A549 (cell line): Measurements from ENCODE around the gene SUV39H1. TPM values are rescaled to one million over a fixed set of nuclear protein-coding genes. Genes with fewer than 3 reads are reported as not detected.

Source experiments
- ATAC-seq, 2 experiments: fragments of 200-7000 bp in 1 of 2; fragments of >200 bp in 1 of 2; cut with Nextera tagmentation in 1 of 2; cut with Tn5 transposase in 1 of 2; 3 replicates each; pipeline versions ENCODE4 v1.8.0 to v1.9.1; 2018 to 2020; ENCODE audit warnings: mild to moderate bottlenecking in 1 of 2, moderate library complexity in 1 of 2
- CTCF ChIA-PET: fragments of 300-600 bp; sonication (Branson Sonifier 250); formaldehyde crosslinking; extraction: SDS; loops from one replicate; lab custom pipeline; 2021; ENCODE audit warnings: antibody characterized with exemption, inconsistent platforms; lab: Yijun Ruan, JAX
- POLR2A ChIA-PET: fragments of 350-600 bp; formaldehyde crosslinking; extraction: SDS; loops from one replicate; lab custom pipeline; 2021; ENCODE audit warnings: antibody characterized with exemption, inconsistent platforms; lab: Yijun Ruan, JAX
- DNase-seq, 2 experiments: peaks; one replicate each; pipeline versions ENCODE4 v3.0.0 to v3.0.0-alpha.2; 2011 to 2016; ENCODE audit warnings: low read depth in 1 of 2, low spot score in 1 of 2
- FAIRE-seq: peaks from 2 replicates; lab custom pipeline; 2011; peaks lifted over from hg19 to GRCh38; lab: Jason Lieb, UNC
- H3K27ac ChIP-seq, 2 experiments: fragments of >200 bp; sonication (Bioruptor Twin); formaldehyde crosslinking; 3 replicates each; pipeline ENCODE4 v1.5.1; 2016 to 2017
- H3K4me1 ChIP-seq: fragments of >200 bp; sonication (Bioruptor Twin); formaldehyde crosslinking; 3 replicates; pipeline ENCODE4 v1.6.1; 2016
- H3K4me2 ChIP-seq: fragments of >200 bp; sonication (Bioruptor Twin); formaldehyde crosslinking; 3 replicates; pipeline ENCODE4 v1.6.1; 2016
- H3K4me3 ChIP-seq: fragments of >200 bp; sonication (Bioruptor Twin); formaldehyde crosslinking; 3 replicates; pipeline ENCODE4 v1.5.1; 2016
- H3K9me3 ChIP-seq: fragments of >200 bp; sonication (Bioruptor Twin); formaldehyde crosslinking; 3 replicates; pipeline ENCODE4 v1.6.1; 2016
- CBX8 ChIP-seq: fragments of 200-600 bp; sonication (generic); IDR thresholded peaks from 2 replicates; pipeline ENCODE4 v1.6.1; 2016
- CHD2 ChIP-seq: fragments of 150-350 bp; IDR thresholded peaks from 2 replicates; pipeline ENCODE4 v1.6.1; 2014; ENCODE audit warnings: low read length; ENCODE audit not compliant: partially characterized antibody
- CHD4 ChIP-seq: fragments of 200-600 bp; sonication (generic); IDR thresholded peaks from 2 replicates; pipeline ENCODE4 v1.6.1; 2016; ENCODE audit warnings: antibody characterized with exemption, mild to moderate bottlenecking, borderline replicate concordance
- EHF ChIP-seq: fragments of 250-450 bp; sonication (Bioruptor Pico); IDR thresholded peaks from 2 replicates; pipeline ENCODE4 v1.5.0; 2020; ENCODE audit warnings: mild to moderate bottlenecking
- EP300 ChIP-seq, 2 experiments: fragments of >200 bp; sonication (Bioruptor Twin); formaldehyde crosslinking; IDR thresholded peaks; 2 replicates in 1 of 2; 3 replicates in 1 of 2; pipeline ENCODE4 v1.6.1; 2016 to 2017
- ESRRA ChIP-seq: fragments of 150-350 bp; IDR thresholded peaks from 2 replicates; pipeline ENCODE4 v1.6.1; 2014; ENCODE audit warnings: mild to moderate bottlenecking, low read length, borderline replicate concordance
- FOSL2 ChIP-seq, 2 experiments: fragments of 450-650 bp in 1 of 2; fragments of >200 bp in 1 of 2; sonication (Bioruptor Twin) in 1 of 2; formaldehyde crosslinking; IDR thresholded peaks; 2 replicates each; pipeline versions ENCODE4 v1.5.0 to v1.6.1; 2016 to 2020; ENCODE audit warnings: mild to moderate bottlenecking in 1 of 2, moderate library complexity in 1 of 2
- FOXS1 ChIP-seq: fragments of 250-450 bp; sonication (Bioruptor Pico); IDR thresholded peaks from 2 replicates; pipeline ENCODE4 v1.5.0; 2020; ENCODE audit warnings: mild to moderate bottlenecking, moderate library complexity
- GATA3 ChIP-seq: IDR thresholded peaks from 2 replicates; pipeline ENCODE4 v1.6.1; 2012; ENCODE audit warnings: borderline replicate concordance
- HEYL ChIP-seq: fragments of 250-450 bp; sonication (Bioruptor Pico); IDR thresholded peaks from 2 replicates; pipeline ENCODE4 v1.8.0; 2021; ENCODE audit warnings: mild to moderate bottlenecking, moderate library complexity
- HOXA7 ChIP-seq: fragments of 250-450 bp; sonication (Bioruptor Pico); IDR thresholded peaks from 2 replicates; pipeline ENCODE4 v1.5.0; 2020; ENCODE audit warnings: mild to moderate bottlenecking, moderate library complexity
- HOXB13 ChIP-seq: fragments of 250-450 bp; sonication (Bioruptor Pico); IDR thresholded peaks from 2 replicates; pipeline ENCODE4 v1.5.0; 2020; ENCODE audit warnings: low read depth, mild to moderate bottlenecking, moderate library complexity
- JUN ChIP-seq, 2 experiments: fragments of >200 bp; sonication (Bioruptor Twin); formaldehyde crosslinking; IDR thresholded peaks; 2 replicates in 1 of 2; 3 replicates in 1 of 2; pipeline ENCODE4 v1.6.1; 2016 to 2017
- JUNB ChIP-seq: fragments of >200 bp; sonication (Bioruptor Twin); formaldehyde crosslinking; IDR thresholded peaks from 2 replicates; pipeline ENCODE4 v1.6.1; 2016
- KDM5A ChIP-seq: fragments of 200-600 bp; sonication (generic); IDR thresholded peaks from 2 replicates; pipeline ENCODE4 v1.6.1; 2016; ENCODE audit warnings: antibody characterized with exemption, mild to moderate bottlenecking
- MYC ChIP-seq: IDR thresholded peaks from 2 replicates; pipeline ENCODE4 v1.6.1; 2012; ENCODE audit warnings: mild to moderate bottlenecking, inconsistent platforms, low read length, improper control_type of control experiment, borderline replicate concordance
- POLR2A ChIP-seq: IDR thresholded peaks from 2 replicates; pipeline ENCODE4 v1.6.1; 2012; ENCODE audit warnings: mild to moderate bottlenecking, low read length
- POLR2AphosphoS2 ChIP-seq: conservative IDR thresholded peaks from 2 replicates; pipeline ENCODE4 v1.6.1; 2012; ENCODE audit warnings: low read length, improper control_type of control experiment, inconsistent platforms
- RARB ChIP-seq: fragments of 250-450 bp; sonication (Bioruptor Pico); IDR thresholded peaks from 2 replicates; pipeline ENCODE4 v1.8.0; 2021; ENCODE audit warnings: mild to moderate bottlenecking, moderate library complexity
- RCOR1 ChIP-seq: fragments of 150-350 bp; IDR thresholded peaks from 2 replicates; pipeline ENCODE4 v1.6.1; 2014; ENCODE audit warnings: antibody characterized with exemption, low read length, low read depth
- SREBF2 ChIP-seq: fragments of 450-650 bp; IDR thresholded peaks from 2 replicates; pipeline ENCODE4 v1.6.1; 2014; ENCODE audit warnings: mild to moderate bottlenecking, moderate library complexity
- TFCP2L1 ChIP-seq: fragments of 250-450 bp; sonication (Bioruptor Pico); IDR thresholded peaks from 2 replicates; pipeline ENCODE4 v1.5.0; 2021; ENCODE audit warnings: mild to moderate bottlenecking
- TP53 ChIP-seq: fragments of 250-450 bp; sonication (Bioruptor Pico); IDR thresholded peaks from 2 replicates; pipeline ENCODE4 v1.5.0; 2021; ENCODE audit warnings: mild to moderate bottlenecking, moderate library complexity
- ZNF302 ChIP-seq: fragments of 250-450 bp; sonication (Bioruptor Pico); IDR thresholded peaks from 2 replicates; pipeline ENCODE4 v1.9.0; 2021; ENCODE audit warnings: inconsistent platforms, mild to moderate bottlenecking, moderate library complexity
- ZSCAN20 ChIP-seq: fragments of 250-450 bp; sonication (Bioruptor Pico); IDR thresholded peaks from 2 replicates; pipeline ENCODE4 v1.8.0; 2022; ENCODE audit warnings: mild to moderate bottlenecking, moderate library complexity
- WGBS: methylation state at CpG from one replicate; pipeline ENCODE4 v1.1.6; 2017; ENCODE audit errors: missing lambda C conversion rate; 5-methylcytosine and 5-hydroxymethylcytosine counted together
- polyA plus RNA-seq, 4 experiments: library from polyadenylated mRNA; depleted of rRNA in 3 of 4; stranded (reverse); fragments of >200 nt; fragmentation: RNase III in 1 of 4; extraction: RNeasy Plus Mini Kit Qiagen cat#74134 plus additional on column Dnase treatment in 1 of 4; gene quantifications; 2 replicates in 3 of 4; 3 replicates in 1 of 4; pipeline ENCODE4 v1.2.3, GENCODE V29; 2011 to 2017
- TF ChIP-seq, protein P1 (sequence below): IDR thresholded peaks from 2 replicates; pipeline ENCODE4 v1.6.1; 2012
- TF ChIP-seq, protein P2 (sequence below): fragments of 250-450 bp; sonication (Bioruptor Pico); IDR thresholded peaks from 2 replicates; pipeline ENCODE4 v1.5.0; 2020; ENCODE audit warnings: low read depth, mild to moderate bottlenecking, moderate library complexity
- TF ChIP-seq, protein P3 (sequence below): IDR thresholded peaks from 2 replicates; pipeline ENCODE4 v1.6.1; 2012
- TF ChIP-seq, protein P4 (sequence below): fragments of 450-650 bp; IDR thresholded peaks from 2 replicates; pipeline ENCODE4 v1.6.1; 2014; ENCODE audit warnings: antibody characterized with exemption

Gene SUV39H1
- polyA plus RNA-seq, 2 of the 4 experiments (the other 2 are of a cell fraction): 13.4 to 19.9 TPM

DNA sequence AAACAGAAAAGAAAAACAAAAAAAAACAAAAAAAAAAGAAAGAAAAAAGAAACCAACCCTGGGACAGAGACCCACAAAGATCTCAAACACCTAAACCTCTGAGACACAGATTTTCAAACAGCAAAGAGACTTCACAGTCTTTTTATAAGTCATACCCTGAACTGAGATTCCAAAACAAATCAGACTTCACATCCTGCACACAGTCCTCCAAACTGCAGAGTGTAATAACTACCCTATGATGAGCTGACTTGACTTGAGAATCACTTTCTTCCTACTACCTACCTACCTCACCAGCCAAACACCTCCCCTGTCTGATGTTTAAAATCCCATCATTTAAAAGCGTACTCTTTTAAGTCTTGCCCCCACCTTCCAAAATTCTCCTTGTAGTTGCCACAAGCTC lies 39.8 kb downstream of the SUV39H1 start:
- CTCF ChIA-PET: interaction anchor here (0.7 to 1.2 kb wide), 2 partner anchors 12 to 16 kb away, joined by 3 read pairs; no protein-coding TSS in a partner anchor
- WGBS: 100% methylated on average over 1 of the region's 1 CpG

DNA sequence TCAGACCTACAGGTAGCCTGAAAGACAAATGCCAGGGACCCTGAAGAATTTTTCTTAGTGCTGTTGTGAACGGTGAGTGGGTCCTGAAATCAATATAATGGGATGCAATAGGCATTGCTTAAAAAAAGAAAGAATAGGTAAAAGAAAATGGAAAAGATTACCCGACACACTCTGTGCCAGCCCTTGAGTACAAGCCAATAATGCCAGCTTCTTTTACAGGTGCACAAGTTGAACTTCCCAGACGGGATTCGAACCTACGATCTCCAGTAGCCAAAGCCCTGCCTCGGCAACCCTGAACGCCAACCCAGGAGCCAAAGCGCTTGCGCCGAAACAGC lies 40.3 kb downstream of the SUV39H1 start:
- ChIA-PET CTCF (interaction anchor here (1.2 kb wide), 1 partner anchor 15 kb away, joined by 3 read pairs; no protein-coding TSS in a partner anchor), POLR2A (interaction anchor here (0.6 to 1.6 kb wide), 12 partner anchors 8 to 936 kb away, joined by 3 to 23 read pairs (median 4); partner anchors contain the start of genes HDAC6, OTUD5, PQBP1 and RBM3)
- FAIRE-seq: no peak
- TF ChIP-seq TFCP2L1: no peak
- no peak for TF ChIP-seq EP300 (IDR thresholded peaks at IDR 0.05)
- no peak for TF ChIP-seq CHD2
- no peak for TF ChIP-seq TP53 (CRISPR knock-in tag)
- TF ChIP-seq HOXB13 (CRISPR knock-in tag): no peak
- no peak for TF ChIP-seq JUNB
- no peak for TF ChIP-seq FOXS1 (CRISPR knock-in tag)
- no peak for TF ChIP-seq ZNF302 (CRISPR knock-in tag)
- no peak for TF ChIP-seq POLR2AphosphoS2
- TF ChIP-seq, protein P1, sequence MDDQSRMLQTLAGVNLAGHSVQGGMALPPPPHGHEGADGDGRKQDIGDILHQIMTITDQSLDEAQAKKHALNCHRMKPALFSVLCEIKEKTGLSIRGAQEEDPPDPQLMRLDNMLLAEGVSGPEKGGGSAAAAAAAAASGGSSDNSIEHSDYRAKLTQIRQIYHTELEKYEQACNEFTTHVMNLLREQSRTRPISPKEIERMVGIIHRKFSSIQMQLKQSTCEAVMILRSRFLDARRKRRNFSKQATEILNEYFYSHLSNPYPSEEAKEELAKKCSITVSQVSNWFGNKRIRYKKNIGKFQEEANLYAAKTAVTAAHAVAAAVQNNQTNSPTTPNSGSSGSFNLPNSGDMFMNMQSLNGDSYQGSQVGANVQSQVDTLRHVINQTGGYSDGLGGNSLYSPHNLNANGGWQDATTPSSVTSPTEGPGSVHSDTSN: no peak
- TF ChIP-seq MYC: no peak
- TF ChIP-seq, protein P2, sequence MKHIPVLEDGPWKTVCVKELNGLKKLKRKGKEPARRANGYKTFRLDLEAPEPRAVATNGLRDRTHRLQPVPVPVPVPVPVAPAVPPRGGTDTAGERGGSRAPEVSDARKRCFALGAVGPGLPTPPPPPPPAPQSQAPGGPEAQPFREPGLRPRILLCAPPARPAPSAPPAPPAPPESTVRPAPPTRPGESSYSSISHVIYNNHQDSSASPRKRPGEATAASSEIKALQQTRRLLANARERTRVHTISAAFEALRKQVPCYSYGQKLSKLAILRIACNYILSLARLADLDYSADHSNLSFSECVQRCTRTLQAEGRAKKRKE (CRISPR knock-in tag): no peak
- H3K4me2 ChIP-seq: peak overlapping the region; percentile 73
- peaks cover 6% of the 10 kb centered on the region for H3K4me1 ChIP-seq
- H3K9me3 ChIP-seq: no peaks in the 10 kb centered on the region
- peak overlapping the region; percentile 59 to 77 for H3K27ac ChIP-seq
- H3K4me3 ChIP-seq: peak overlapping the region; percentile 30
- no peak for ATAC-seq
- 1% methylated on average over 10 of the region's 10 CpGs for WGBS
- DNase-seq: no peak

More for the DNA sequence above, 39.8 kb downstream of the SUV39H1 start:
- peaks cover 6% of the 10 kb centered on the region for H3K4me1 ChIP-seq
- peak overlapping the region; percentile 73 for H3K4me2 ChIP-seq
- no peak for FAIRE-seq
- peak overlapping the region; percentile 30; the same call in 1 of the 3 replicates for H3K4me3 ChIP-seq
- ATAC-seq: no peak
- TF ChIP-seq ZSCAN20 (CRISPR knock-in tag): no peak
- TF ChIP-seq, protein P3, sequence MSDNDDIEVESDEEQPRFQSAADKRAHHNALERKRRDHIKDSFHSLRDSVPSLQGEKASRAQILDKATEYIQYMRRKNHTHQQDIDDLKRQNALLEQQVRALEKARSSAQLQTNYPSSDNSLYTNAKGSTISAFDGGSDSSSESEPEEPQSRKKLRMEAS: no peak
- no peak for DNase-seq
- POLR2A ChIA-PET: interaction anchor here (1.6 kb wide), 1 partner anchor 221 kb away, joined by 8 read pairs; the partner anchor contains the start of gene OTUD5
- no peaks in the 10 kb centered on the region for H3K9me3 ChIP-seq
- peak overlapping the region; percentile 59 to 77; a peak in 5 of 6 replicates for H3K27ac ChIP-seq

DNA sequence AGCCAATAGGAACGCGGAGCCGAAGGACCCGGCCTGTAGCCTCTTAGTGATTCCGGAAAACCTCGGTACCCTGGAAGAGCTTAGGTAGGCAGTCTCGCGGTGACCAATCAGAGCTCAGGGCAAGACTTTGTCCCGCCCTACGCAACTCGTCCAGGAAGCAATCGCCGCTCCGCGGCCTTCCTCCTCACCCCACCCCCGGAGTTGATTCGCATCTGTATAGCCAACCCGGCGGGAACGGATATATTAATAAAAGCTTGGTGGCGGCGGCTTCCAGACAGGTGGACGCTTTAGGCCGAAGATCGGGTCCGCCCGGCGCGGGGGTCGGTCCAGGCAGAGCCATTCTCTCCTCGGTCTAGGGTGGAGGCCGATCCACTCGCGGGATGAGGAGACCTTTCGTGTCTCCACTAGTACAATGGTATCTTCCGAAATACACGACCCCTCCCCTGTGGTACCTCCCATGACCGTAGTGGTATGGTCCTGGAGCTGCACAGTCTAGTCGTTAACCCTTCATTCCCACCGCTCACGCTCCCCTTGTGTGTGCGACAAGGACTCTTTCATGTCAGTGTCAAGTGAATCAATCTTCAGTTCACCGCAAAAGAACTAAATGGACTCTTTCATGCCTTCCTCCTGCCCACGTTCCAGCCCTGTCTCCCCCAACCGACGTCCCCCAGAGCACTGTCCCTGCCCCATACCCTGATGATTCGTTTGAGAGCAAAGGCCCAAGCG lies 40.8 kb downstream of the SUV39H1 start:
- Histone ChIP-seq H3K27ac (peak overlapping the region; percentile 93 to 97), H3K4me3 (peak overlapping the region; percentile 76), H3K9me3 (no peaks in the 10 kb centered on the region), H3K4me2 (peak overlapping the region; percentile 99), H3K4me1 (peaks cover 6% of the 10 kb centered on the region)
- DNase-seq (peak; percentile 87 to 99), ATAC-seq (peak; percentile 100), FAIRE-seq (peak; percentile 65)
- CTCF ChIA-PET: interaction anchor here (0.9 to 1.2 kb wide), 2 partner anchors 15 to 179 kb away, joined by 3 read pairs; no protein-coding TSS in a partner anchor
- WGBS: 4% methylated on average over 36 of the region's 48 CpGs
- POLR2A ChIA-PET: interaction anchor here (0.5 to 1.6 kb wide), 14 partner anchors 9 to 935 kb away, joined by 3 to 23 read pairs (median 4); partner anchors contain the start of genes HDAC6, OTUD5, PQBP1 and RBM3
- no peak for TF ChIP-seq CBX8
- no peak for TF ChIP-seq KDM5A
- TF ChIP-seq, protein P1: no peak
- TF ChIP-seq EHF (CRISPR knock-in tag): peak; percentile 23; the same call in 1 of the 2 replicates
- TF ChIP-seq, protein P3: peak; percentile 57; the same call in 1 of the 2 replicates
- peak; percentile 43 to 88; a peak in 4 of 5 replicates for TF ChIP-seq JUN (IDR thresholded peaks at IDR 0.05)
- 0 out of 2 replicates have a peak, but pooled peaks have one; percentile 35 for TF ChIP-seq GATA3
- no peak for TF ChIP-seq CHD4
- TF ChIP-seq RARB (CRISPR knock-in tag): no peak
- TF ChIP-seq TFCP2L1: no peak
- TF ChIP-seq ESRRA: no peak
- no peak for TF ChIP-seq JUNB
- no peak for TF ChIP-seq SREBF2
- no peak for TF ChIP-seq RCOR1
- TF ChIP-seq FOSL2 (IDR thresholded peaks at IDR 0.05): no peak
- no peak for TF ChIP-seq FOSL2 (CRISPR knock-in tag; IDR thresholded peaks at IDR 0.05)
- TF ChIP-seq HOXA7: 0 out of 2 replicates have a peak, but pooled peaks have one; percentile 17
- TF ChIP-seq POLR2A: peak; percentile 37; the same call in 1 of the 2 replicates
- TF ChIP-seq HOXB13 (CRISPR knock-in tag): no peak
- TF ChIP-seq HEYL (CRISPR knock-in tag): no peak
- TF ChIP-seq, protein P4, sequence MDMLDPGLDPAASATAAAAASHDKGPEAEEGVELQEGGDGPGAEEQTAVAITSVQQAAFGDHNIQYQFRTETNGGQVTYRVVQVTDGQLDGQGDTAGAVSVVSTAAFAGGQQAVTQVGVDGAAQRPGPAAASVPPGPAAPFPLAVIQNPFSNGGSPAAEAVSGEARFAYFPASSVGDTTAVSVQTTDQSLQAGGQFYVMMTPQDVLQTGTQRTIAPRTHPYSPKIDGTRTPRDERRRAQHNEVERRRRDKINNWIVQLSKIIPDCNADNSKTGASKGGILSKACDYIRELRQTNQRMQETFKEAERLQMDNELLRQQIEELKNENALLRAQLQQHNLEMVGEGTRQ: no peak
